T-helper 1 cell treated with Interleukin-12 subunit alpha and Interleukin-12 subunit beta and Interleukin-4 antibody, amounts not matched to agents 30 ng/mL and 1 ng/mL, for 36 hours (primary cell): ENCODE results near the gene GRAMD2B. TPM values are rescaled to one million over a fixed set of nuclear protein-coding genes. Genes with fewer than 3 reads are reported as not detected.
"Not testable (repeated sequence)": the region's sequence is repeated elsewhere in the genome, so short reads cannot be mapped to it uniquely, and the experiment has no call there.

Source experiments
- intact Hi-C: fragments of 100-400 bp; cut with micrococcal nuclease; formaldehyde crosslinking; loops from one replicate; pipeline ENCODE4 v1.15.1; 2024
- total RNA-seq: library from RNA; stranded (reverse); gene quantifications from 2 replicates; pipeline ENCODE4 v1.2.3, GENCODE V29; 2022

Gene GRAMD2B
- total RNA-seq, 1 donor from 2014 or later, result 4.5 TPM

DNA sequence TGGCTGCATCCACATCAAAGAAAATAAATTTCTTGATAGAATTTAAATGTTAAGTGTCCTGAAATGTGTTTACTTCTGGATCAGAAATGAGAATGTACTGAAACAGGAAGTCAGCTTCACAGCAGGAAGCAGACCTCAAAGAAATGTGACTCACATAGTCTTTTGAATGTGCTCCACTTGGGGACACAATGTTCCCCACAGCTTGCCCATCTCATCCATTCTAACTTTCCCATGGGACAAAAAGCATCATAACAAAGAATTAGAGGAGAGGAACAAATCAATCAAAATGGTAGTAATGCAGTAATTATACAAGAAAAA, 85.7 kb downstream of the GRAMD2B start:
- intact Hi-C loops, result no loop called here

DNA sequence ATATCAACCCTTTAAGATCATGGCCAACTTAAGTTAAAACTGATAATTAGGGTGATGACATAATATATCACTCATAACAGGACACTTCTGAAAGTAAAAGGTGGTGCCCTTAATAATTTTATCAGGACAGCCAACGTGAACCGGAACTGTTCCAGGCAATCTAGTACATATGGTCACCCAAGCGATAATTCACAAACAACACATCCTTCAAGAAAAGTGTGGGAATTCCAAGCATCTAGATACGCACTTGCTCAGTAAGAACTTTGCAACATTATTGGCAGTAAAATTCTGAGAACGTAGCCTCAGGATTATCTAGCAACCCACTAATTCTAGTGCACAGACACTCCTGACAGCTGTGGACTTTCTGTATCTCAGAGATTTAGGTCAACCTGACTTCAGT, 86.1 kb downstream of the GRAMD2B start:
- intact Hi-C loops, result no loop called here

DNA sequence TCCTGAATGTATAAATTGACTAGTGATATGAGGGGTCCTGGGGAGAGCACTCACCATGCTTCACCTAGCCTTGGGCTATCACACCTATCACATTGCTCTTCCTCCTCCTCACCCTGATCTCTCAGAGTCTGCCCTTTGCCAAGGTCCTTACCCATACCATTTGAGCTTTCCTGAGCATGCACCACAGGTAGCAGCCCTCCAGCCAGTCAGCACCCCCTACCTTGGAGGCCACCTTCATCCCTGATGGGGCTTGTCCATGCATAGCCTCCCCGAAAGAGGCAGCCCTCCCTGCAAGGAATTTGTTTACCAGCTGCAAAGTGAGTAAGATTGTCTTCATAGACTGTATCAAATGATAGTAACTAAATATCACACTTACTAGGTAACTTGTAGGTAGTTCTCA, 88.8 kb downstream of the GRAMD2B start:
- intact Hi-C loops, result no loop called here

DNA sequence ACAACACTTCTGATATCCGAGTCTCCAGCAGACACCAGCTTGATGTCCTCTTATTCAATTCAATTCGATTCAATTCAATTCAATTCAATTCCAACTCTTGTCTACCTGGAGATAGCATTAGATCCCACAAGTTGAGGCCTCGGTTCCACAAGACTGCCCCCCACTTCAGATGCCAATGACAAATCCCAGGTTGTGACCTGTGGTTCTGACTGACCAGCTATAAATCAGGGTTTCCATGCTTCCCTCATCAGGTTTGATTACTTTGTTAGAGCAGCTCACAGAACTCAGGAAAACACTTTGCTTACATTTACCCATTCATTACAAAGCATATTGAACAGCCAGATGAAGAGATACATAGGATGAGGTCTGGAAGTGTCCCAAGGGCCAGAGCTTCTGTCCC, 89.2 kb downstream of the GRAMD2B start:
- intact Hi-C loops, result no loop called here

DNA sequence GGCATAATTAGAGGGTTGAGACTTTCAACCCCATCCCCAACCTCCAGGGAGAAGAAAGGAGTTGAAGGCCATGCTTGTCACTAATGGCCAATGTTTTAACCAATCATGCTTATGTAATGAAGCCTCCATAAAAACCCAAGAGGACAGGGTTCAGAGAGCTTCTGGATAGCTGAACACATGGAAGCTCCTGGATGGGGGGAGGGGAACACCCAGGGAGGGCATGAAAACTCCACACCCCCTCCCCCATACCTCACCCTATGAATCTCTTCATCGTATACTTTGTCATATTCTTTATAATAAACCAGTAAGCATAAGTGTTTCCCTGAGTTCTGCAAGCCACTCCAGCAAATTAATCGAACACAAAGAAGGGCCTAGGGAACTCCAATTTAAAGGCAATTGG, 90.1 kb downstream of the GRAMD2B start:
- intact Hi-C loops, result no loop called here

DNA sequence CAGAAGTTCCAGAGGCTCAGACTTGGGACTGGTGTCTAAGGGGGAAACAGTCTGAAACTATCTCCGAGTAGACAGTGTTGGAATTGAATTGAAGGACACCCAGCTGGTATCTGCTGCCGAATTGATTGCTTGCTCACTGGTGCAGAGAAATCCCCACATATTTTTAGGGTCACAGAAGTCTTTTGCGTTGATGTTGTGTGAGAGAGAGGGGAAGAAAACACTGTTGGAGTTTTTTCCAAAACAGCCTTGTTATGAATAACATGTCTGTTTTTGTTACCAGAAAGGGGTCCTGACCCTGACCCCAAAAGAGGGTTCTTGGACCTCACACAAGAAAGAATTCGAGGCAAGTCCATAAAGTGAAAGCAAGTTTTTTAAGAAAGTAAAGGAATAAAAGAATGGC, 90.5 kb downstream of the GRAMD2B start:
- intact Hi-C loops, result no loop called here

DNA sequence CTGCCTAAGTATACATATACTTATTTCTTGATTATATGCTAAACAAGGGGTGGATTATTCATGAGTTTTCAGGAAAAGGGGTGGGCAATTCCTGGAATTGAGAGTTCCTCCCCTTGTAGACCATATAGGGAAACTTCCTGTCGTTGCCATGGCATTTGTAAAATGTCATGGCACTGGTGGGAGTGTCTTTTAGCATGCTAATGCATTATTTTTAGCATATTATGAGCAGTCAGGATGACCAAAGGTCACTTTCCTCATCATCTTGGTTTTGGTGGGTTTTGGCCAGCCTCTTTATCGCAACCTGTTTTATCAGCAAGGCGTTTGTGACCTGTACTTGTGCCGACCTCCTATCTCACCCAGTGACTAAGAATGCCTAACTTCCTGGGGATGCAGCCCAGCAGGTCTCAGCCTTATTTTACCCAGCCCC, 90.9 kb downstream of the GRAMD2B start:
- intact Hi-C loops, result no loop called here

DNA sequence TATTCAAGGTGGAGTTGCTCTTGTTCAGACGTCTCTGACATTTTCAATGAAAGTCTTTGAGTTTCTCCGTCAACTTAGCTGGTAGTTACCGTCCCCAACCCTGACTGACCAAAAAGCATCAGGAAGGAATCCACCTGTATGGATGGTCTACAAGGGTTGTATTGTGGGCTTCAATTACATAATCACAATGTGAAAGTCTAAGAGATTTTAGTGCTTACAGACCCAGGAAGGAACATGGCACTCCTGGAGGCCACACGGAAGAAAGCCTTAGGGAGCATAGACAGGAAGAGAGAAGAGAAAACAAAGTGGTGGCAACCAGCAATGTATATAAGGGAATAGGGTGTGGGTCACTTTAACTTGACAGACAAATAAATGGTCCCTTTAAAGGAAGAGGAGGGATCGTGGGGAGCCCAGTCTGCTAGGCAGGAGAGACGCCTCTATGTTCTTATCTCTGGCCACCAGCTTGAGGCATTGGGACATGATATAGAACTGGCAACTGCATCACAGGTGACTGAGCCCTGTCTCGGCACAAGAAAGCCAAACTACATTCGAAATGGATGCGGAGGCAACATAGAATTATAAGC, 91.4 kb downstream of the GRAMD2B start:
- intact Hi-C loops, result no loop called here

DNA sequence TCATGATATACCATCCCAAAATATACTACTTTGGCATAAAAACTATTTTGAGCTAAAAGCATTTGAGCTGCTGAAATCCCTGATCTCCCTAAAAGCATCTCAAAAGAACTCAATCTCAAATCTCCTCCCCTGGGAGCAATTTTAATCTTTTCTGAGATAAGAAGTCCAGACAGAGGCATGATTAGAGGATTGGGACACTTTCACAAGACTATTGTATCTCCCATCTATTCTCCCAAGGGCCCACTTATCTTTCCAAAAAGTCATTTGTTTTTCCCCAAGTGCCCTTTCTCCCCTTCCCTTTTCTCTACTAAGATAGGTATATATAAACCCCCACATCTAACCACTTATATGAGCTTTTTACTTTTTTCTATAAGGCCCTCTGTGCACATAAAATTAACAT, 92.1 kb downstream of the GRAMD2B start:
- intact Hi-C loops, result no loop called here

DNA sequence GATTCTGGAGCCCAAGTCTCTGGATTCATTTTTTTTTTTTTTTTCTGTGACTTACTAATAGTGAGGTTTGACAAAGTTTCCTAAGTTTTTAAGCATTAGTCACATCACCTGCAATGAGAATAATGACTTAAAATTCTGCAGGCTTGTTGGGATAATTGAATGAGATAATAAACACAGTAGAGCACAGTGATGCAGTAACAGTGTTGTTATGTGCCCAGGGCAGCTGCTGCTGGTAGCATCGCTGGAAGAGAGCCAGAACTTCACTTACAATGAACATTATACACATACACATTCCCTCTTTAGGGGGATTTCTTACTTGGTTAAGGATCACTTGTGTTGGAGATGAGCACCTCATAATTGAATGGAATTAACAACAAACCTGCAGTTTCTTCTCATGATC, 92.9 kb downstream of the GRAMD2B start:
- intact Hi-C loops, result no loop called here

DNA sequence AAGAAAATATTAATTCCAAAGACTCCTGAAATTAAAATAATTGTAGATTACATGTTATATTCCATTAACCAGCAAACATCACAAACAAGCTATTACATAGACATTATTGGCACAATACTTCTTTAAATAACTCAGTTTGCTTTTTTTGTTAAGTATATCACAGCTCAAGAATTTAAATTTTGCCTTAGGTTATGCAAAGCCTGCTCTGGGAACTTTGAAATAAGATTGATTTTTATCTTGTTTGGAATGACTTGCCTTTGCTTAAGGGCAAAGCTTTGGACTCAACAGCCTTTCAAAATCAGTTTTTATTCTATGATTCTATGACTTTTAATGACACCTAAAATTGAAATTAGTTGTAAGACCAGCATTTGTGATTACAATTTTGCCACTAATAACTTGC, 93.6 kb downstream of the GRAMD2B start:
- intact Hi-C loops, result no loop called here

DNA sequence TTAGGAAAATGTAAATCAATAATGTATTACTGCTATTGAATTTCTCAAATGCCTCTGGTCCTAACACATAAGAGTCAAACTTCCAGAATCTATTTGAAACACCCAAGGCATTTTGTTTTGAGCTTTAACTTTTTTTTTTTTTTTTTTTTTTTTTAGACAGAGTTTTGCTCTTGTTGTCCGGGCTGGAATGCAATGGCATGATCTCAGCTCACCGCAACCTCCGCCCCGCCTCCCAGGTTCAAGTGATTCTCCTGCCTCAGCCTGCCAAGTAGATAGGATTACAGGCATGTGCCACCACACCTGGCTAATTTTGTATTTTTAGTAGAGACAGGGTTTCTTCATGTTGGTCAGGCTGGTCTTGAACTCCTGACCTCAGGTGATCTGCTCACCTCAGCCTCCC, 96.0 kb downstream of the GRAMD2B start:
- intact Hi-C loops, result not testable (repeated sequence)

DNA sequence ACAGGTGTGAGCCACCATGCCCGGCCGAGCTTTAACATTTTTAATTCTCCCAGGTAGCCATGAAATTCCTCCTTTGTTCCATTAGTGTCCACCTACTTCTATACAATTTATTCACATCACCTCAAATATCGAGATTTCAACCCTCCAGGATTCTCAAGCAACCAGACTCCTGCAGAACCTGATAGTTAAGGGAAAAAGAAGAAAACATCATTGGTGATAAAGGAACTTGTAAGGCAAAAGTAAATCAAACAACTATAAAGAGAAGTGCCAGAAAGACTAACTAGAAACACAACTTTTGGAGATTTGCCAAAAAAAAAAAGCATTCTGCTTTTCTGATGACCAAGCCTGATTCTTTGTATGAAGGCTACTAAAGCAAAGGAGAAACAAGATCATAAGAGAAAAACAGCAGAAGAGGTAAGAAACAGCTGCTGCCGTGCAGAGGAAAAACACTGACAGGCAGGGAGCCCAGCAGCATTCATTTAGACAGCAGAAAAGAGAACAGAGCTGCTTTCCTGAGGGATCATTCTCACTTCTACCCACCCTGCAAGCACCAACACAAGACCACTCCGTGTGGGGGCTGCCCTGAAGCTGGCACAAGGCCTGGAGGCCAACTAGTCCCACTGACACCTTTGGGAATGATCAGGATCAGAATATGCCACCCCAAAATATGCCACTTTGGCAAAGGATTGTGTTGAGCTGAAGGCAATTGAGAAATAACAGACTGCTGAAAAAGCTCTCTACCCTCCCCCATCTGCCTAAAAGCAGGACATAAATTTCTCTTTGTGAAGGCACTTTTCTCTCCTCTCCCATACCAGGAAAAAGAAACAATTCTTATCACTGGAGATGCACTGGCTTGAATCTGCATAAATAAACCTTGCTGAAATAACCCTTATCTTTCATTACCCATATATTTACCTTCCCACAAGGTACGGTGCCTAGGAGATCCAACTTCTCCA, 96.7 kb downstream of the GRAMD2B start:
- intact Hi-C loops, result no loop called here

DNA sequence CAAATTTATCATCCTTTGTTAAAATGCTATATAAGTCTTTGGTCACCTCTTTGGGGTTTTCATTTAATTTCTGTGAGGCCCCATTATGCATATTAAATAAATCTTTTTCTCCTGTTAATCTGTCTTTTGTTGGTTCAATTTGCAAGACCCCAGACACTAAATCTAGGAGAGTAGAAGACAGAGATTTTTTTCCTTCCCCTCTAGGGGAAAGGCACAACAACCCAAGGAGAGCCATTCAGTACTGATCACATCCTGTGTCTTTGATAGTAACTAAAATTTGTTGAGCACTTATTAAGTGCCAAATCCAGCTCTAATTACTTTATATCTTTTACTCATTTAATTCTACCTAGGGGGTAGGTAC, 97.4 kb downstream of the GRAMD2B start:
- intact Hi-C loops, result no loop called here

DNA sequence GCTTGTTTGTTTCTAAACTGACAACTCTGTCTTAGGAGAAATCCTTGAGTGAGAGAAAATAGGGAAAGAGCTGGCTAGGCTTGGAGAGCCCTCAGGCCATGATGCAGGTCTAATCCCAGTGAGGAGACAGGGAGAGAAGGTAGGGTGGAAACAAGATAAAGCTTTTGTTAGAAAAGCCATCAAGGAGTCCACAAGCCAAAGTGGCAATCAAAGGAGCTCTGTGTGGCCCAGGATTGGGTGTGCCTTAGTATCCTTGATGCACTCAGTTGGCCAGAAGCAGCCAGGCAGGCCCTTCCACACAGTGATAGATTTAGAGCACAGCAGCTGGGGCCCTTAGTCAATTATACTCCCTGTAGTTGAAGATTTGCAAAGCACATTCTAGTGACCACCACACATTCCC, 97.9 kb downstream of the GRAMD2B start:
- intact Hi-C loops, result no loop called here

DNA sequence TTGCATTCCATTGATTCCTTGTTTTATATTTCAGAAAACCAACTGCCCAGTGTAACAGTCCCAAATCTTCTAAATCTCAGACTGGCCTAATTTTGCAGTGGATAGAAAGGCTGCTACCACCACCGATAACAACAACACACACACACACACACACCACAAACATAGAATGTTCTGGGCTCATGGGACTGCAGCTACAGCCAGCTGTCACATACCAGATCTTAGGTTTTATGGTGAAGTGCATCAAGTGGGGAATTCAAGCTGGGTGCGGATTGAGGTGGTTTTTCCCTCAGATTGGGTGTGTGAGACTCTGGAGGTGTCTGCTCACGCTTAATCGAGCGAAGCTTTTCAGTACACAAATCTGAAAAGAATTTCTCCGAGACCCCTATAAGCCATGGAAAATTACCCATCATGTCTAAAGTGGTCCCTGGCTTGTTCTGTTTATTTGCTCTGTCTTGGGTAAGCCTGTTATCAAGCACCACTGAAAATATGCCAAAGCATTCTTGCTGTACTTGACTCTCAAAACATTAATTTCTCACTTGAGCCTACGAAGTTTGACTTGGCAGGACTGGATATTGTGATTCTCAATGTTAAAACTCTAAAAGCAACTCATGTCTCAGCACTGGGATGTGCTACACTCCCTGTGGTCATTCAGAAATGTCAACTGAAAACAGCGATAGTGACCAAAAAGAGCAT, 100.8 kb downstream of the GRAMD2B start:
- intact Hi-C loops, result no loop called here

DNA sequence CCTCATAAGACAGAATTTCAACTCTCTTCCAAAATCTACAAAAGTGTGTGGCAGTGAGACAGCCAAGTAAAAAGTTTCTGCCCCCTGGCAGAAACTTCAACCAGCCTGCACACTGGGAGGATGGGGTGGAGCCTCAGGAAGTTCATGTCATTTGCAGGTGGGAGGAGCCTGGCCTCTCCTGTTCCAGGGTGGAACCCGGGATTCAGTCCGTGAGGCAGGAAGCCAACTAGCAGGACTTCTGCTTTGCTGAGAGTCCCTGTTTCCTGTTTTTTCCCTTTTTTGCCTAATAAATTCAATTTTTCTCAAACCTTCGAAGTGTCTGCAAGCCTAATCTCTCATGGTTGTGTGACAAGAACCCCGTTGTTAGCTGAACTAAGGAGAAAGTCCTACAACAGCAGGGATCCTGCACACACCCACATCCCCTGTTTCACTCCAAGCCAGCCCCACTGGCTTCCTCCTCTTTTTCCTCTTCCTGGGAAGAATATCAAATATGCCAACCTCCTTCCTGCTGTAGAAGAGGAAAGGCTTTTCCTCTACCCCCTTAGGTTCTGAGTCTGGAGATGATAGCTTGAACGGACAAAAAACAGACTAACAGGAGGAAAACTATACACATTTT, 102.5 kb downstream of the GRAMD2B start:
- intact Hi-C loops, result no loop called here

DNA sequence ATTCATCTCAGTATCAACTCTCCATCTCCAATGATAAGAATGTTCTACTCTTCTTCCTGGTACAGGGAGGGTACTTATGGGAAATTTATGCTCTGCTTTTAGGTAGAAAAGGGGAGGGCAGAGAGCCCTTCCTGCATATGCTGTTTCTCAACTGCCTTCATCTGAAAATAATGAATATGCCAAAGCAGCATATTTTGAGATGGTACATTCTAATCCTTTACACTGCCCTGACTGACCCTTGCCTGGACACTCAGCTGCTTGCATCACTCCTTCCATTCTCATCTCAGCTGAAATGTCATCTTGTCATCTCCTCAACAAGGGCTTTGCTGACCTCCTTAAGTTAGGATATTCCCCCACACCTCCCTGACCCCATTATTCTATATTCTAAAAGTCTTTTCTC, 103.3 kb downstream of the GRAMD2B start:
- intact Hi-C loops, result no loop called here

DNA sequence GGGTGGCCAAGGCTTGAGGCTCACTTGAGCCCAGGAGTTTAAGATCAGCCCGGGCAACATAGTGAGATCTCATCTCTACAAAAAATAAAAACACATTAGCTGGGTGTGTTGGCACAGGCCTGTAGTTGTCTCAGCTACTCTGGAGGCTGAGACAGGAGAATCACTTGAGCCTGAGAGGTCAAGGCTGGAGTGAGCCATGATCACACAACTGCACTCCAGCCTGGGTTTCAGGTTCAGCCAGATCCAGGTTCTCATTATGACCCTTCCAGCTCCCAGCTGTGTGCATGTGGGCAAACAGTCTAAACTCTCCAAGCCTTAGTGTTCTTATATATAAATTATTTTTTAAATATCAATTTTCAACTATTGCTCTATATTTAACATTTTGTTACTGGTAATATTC, 103.9 kb downstream of the GRAMD2B start:
- intact Hi-C loops, result no loop called here

DNA sequence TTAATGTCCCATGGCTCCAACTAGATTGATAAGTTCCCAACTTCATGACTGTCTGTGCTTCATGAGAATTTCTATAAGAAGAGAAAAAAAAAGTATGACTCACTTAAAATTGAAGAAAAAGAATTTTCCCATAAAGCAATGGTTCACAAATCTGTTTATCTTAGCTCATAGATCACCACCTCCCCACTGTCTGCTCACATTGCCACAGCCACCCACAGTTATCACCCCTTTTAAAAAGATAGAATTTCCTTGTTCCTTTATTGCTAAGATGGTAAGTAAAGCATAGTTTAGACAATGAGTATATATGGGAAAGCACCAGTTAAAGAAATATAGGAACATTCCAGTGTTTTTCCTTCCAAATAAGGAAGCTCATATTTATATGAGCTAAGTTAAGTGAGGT, 104.7 kb downstream of the GRAMD2B start:
- intact Hi-C loops, result no loop called here

DNA sequence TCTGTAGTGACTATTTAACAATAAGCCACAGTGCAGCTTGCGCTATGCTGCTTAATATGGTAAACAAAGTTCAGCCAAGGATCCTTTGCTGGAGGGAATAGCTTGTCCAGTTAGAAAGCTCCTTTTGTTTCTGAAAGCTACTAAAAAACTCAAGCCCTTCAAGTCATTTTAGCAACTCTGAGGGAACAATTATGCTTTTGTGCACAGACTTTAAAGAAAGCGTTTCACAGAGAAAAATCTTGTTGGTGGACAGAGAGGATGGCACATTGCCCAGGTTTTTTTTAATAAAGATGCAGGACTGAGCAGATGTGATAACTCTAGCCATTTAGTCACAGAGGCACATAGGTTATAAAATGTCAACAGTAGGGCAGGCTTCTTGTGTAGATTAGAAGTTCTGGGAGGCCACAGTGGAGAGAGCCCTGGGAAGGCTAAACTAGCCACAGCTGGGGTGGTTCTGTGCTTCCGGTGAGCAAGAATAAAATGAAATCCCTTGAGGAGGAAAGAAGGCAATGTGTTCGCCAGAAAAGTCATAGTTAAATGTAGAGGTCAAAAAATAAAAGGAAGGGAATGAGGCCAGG, 108.4 kb downstream of the GRAMD2B start:
- intact Hi-C loops, result no loop called here

DNA sequence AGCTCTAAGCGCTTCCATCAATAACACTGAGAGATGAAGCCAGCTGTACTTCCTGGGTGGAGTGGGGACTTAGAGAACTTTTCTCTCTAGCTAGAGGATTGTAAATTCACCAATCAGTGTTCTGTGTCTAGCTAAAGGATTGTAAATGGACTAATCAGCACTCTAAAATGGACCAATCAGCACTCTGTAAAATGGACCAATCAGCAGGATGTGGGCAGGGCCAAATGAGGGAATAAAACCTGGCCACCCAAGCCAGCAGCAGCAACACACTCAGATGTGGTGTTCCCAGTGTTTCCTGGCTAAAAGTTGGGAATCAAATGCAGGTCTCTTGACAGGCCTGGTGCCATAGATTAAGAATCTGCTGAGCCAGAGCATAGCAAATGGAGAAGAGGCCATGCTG, 111.3 kb downstream of the GRAMD2B start:
- intact Hi-C loops, result no loop called here
